GM19023 (cell line): ENCODE results near the gene CCDC7.
"Not testable (repeated sequence)": the region's sequence is repeated elsewhere in the genome, so short reads cannot be mapped to it uniquely, and the experiment has no call there.

Experiments
- ATAC-seq: cut with Tn5 transposase; IDR thresholded peaks from one replicate; pipeline ENCODE4 v1.9.1; 2021; ENCODE audit warnings: mild to moderate bottlenecking, moderate library complexity; ENCODE audit not compliant: unreplicated experiment

Gene CCDC7

GRCh38 chr10:32548208-32548607 lies 102.3 kb downstream of the CCDC7 start:
- ATAC-seq, result no peak

GRCh38 chr10:32556783-32557395 lies 110.9 kb downstream of the CCDC7 start:
- no peak for ATAC-seq

GRCh38 chr10:32562695-32563094 lies 116.8 kb downstream of the CCDC7 start:
- not testable (repeated sequence) for ATAC-seq

- ATAC-seq, result no peak
Observed at GRCh38 chr10:32577448-32577847, 131.5 kb downstream of the CCDC7 start.

- no peak for ATAC-seq
Observed at GRCh38 chr10:32582946-32583345, 137.0 kb downstream of the CCDC7 start.

- ATAC-seq, result not testable (repeated sequence)
Observed at GRCh38 chr10:32598022-32598421, 152.1 kb downstream of the CCDC7 start.

- no peak for ATAC-seq
Observed at GRCh38 chr10:32600317-32600716, 154.4 kb downstream of the CCDC7 start.

GRCh38 chr10:32601562-32601961 lies 155.6 kb downstream of the CCDC7 start:
- not testable (repeated sequence) for ATAC-seq

GRCh38 chr10:32605787-32606186 lies 159.8 kb downstream of the CCDC7 start:
- ATAC-seq, result no peak

- ATAC-seq, result not testable (repeated sequence)
Observed at GRCh38 chr10:32610543-32610942, 164.6 kb downstream of the CCDC7 start.

- no peak for ATAC-seq
Observed at GRCh38 chr10:32616438-32616837, 170.5 kb downstream of the CCDC7 start.

- no peak for ATAC-seq
Observed at GRCh38 chr10:32618482-32618881, 172.5 kb downstream of the CCDC7 start.

GRCh38 chr10:32621969-32622368 lies 176.0 kb downstream of the CCDC7 start:
- no peak for ATAC-seq

- ATAC-seq, result no peak
Observed at GRCh38 chr10:32622409-32622808, 176.5 kb downstream of the CCDC7 start.

- ATAC-seq, result no peak
Observed at GRCh38 chr10:32627183-32627582, 181.2 kb downstream of the CCDC7 start.

- no peak for ATAC-seq
Observed at GRCh38 chr10:32629910-32630309, 184.0 kb downstream of the CCDC7 start.

GRCh38 chr10:32646535-32646934 lies 200.6 kb downstream of the CCDC7 start:
- ATAC-seq, result no peak

GRCh38 chr10:32650246-32650655 lies 204.3 kb downstream of the CCDC7 start:
- no peak for ATAC-seq

GRCh38 chr10:32657430-32657829 lies 211.5 kb downstream of the CCDC7 start:
- ATAC-seq, result not testable (repeated sequence)

- ATAC-seq, result no peak
Observed at GRCh38 chr10:32661346-32661745, 215.4 kb downstream of the CCDC7 start.

GRCh38 chr10:32680803-32681557 lies 235.0 kb downstream of the CCDC7 start:
- no peak for ATAC-seq

- no peak for ATAC-seq
Observed at GRCh38 chr10:32684291-32684690, 238.4 kb downstream of the CCDC7 start.
